Gastroesophageal sphincter (tissue), 4 donors: Measurements from ENCODE around the gene DEDD. TPM values are rescaled to one million over a fixed set of nuclear protein-coding genes. Genes with fewer than 3 reads are reported as not detected.

Experiments
- ATAC-seq: fragments of 150-250 bp; one replicate; pipeline ENCODE4 v1.9.1; 2016; ENCODE audit warnings: mild to moderate bottlenecking, moderate library complexity
- H3K27ac ChIP-seq, 4 donors: fragments of 200-600 bp; sonication (generic) in 3 of 4; 1 replicate in 3 of 4; 2 replicates in 1 of 4; pipeline ENCODE4 v1.5.1; 2016 to 2019
- H3K27me3 ChIP-seq: fragments of 200-600 bp; sonication (generic); one replicate; pipeline ENCODE4 v1.5.1; 2019
- H3K36me3 ChIP-seq, 2 donors: fragments of 200-600 bp; sonication (generic); one replicate each; pipeline ENCODE4 v1.5.1; 2019; ENCODE audit warnings: control low read depth in 1 of 2
- H3K4me1 ChIP-seq, 3 donors: fragments of 200-600 bp; sonication (generic); 1 replicate in 2 of 3; 2 replicates in 1 of 3; pipeline ENCODE4 v1.5.1; 2016 to 2019; ENCODE audit warnings: control low read depth in 2 of 3
- H3K4me3 ChIP-seq, 2 donors: fragments of 200-600 bp; sonication (generic); one replicate each; pipeline ENCODE4 v1.5.1; 2019; ENCODE audit warnings: mild to moderate bottlenecking in 1 of 2, moderate library complexity in 1 of 2
- H3K9me3 ChIP-seq, 3 donors: fragments of 200-600 bp; sonication (generic); one replicate each; pipeline ENCODE4 v1.5.1; 2017 to 2019; ENCODE audit warnings: control low read depth in 2 of 3
- CTCF ChIP-seq, 4 experiments: fragments of 200-600 bp in 2 of 4; fragments of 450-650 bp in 2 of 4; sonication (generic) in 1 of 4; IDR thresholded peaks; one replicate each; pipeline ENCODE4 v1.5.1; 2017 to 2019; ENCODE audit warnings: antibody characterized with exemption in 4 of 4, mild to moderate bottlenecking in 2 of 4, moderate library complexity in 2 of 4
- EP300 ChIP-seq: sonication (generic); formaldehyde crosslinking; IDR thresholded peaks from one replicate; pipeline ENCODE4 v1.6.1; 2017; ENCODE audit warnings: antibody characterized with exemption, mild to moderate bottlenecking
- POLR2A ChIP-seq, 2 donors: fragments of 450-650 bp; IDR thresholded peaks; one replicate each; pipeline ENCODE4 v1.6.1; 2017; ENCODE audit warnings: antibody characterized with exemption in 2 of 2, mild to moderate bottlenecking in 2 of 2, moderate library complexity in 1 of 2
- POLR2AphosphoS5 ChIP-seq: sonication (generic); formaldehyde crosslinking; IDR thresholded peaks from one replicate; pipeline ENCODE4 v1.6.1; 2017; ENCODE audit warnings: antibody characterized with exemption
- WGBS, 2 donors: methylation state at CpG; one replicate each; pipeline ENCODE4 v1.1.5; 2018; ENCODE audit warnings: low coverage in 1 of 2; 5-methylcytosine and 5-hydroxymethylcytosine counted together
- total RNA-seq, 4 donors: library from RNA; depleted of rRNA; stranded (reverse); fragments of >200 nt; gene quantifications; one replicate each; pipeline ENCODE4 v1.1.0, GENCODE V29; 2016

The DEDD gene
- total RNA-seq, 4 donors from 2014 or later, result 34.2 to 54.4 (median 41.7) TPM

GRCh38 chr1:161082483-161082882 is 50.0 kb downstream of the DEDD start:
- Histone ChIP-seq H3K4me3 (no peak overlapping the region), H3K9me3 (no peaks in the 10 kb centered on the region), H3K27ac (peak overlapping the region in 1 of 4 donors; percentile 51), H3K27me3 (peaks cover 21% of the 10 kb centered on the region), H3K36me3 (no peaks in the 10 kb centered on the region), H3K4me1 (no peaks in the 10 kb centered on the region)
- ATAC-seq, result no peak
- 67 to 90% methylated on average over 1 to 2 of the region's 2 CpGs for WGBS, 2 donors
- TF ChIP-seq POLR2AphosphoS5 (no peak), EP300 (no peak), POLR2A (IDR thresholded peaks at IDR 0.05) (no peak), CTCF (IDR thresholded peaks at IDR 0.05) (no peak)

- no peaks in the 10 kb centered on the region for H3K36me3 ChIP-seq
- ATAC-seq, result no peak
- TF ChIP-seq POLR2A (IDR thresholded peaks at IDR 0.05) (no peak), POLR2AphosphoS5 (no peak), EP300 (no peak), CTCF (IDR thresholded peaks at IDR 0.05) (no peak)
- whole genome bisulfite sequencing, 2 donors, result 67 to 75% methylated on average over 3 to 5 of the region's 5 CpGs
- H3K4me1 ChIP-seq, result no peaks in the 10 kb centered on the region
- no peak overlapping the region for H3K4me3 ChIP-seq
- H3K9me3 ChIP-seq, result no peaks in the 10 kb centered on the region
- H3K27ac ChIP-seq, result no peak overlapping the region
- peaks cover 21% of the 10 kb centered on the region for H3K27me3 ChIP-seq
These were observed 50.9 kb downstream of the DEDD start for GRCh38 chr1:161081519-161081918.

- Histone ChIP-seq H3K36me3 (no peaks in the 10 kb centered on the region), H3K9me3 (no peaks in the 10 kb centered on the region), H3K4me3 (no peak overlapping the region), H3K27me3 (peaks cover 21% of the 10 kb centered on the region), H3K4me1 (no peaks in the 10 kb centered on the region), H3K27ac (no peak overlapping the region)
- WGBS, 2 donors, result 76% methylated on average over 4 to 5 of the region's 5 CpGs
- ATAC-seq, result no peak
- TF ChIP-seq POLR2AphosphoS5 (no peak), POLR2A (IDR thresholded peaks at IDR 0.05) (no peak), CTCF (IDR thresholded peaks at IDR 0.05) (no peak), EP300 (no peak)
These were observed 51.7 kb downstream of the DEDD start for GRCh38 chr1:161080441-161081405.

- ATAC-seq, result no peak
- H3K9me3 ChIP-seq, result no peaks in the 10 kb centered on the region
- 60 to 86% methylated on average over 1 to 3 of the region's 41 CpGs for WGBS, 2 donors
- peaks cover 21% of the 10 kb centered on the region for H3K27me3 ChIP-seq
- H3K27ac ChIP-seq, result no peak overlapping the region
- no peak for TF ChIP-seq POLR2A (IDR thresholded peaks at IDR 0.05)
- no peak for TF ChIP-seq POLR2AphosphoS5
- TF ChIP-seq EP300, result no peak
- no peak for TF ChIP-seq CTCF (IDR thresholded peaks at IDR 0.05)
- no peak overlapping the region for H3K4me3 ChIP-seq
- no peaks in the 10 kb centered on the region for H3K4me1 ChIP-seq
- H3K36me3 ChIP-seq, result no peaks in the 10 kb centered on the region
These were observed 52.9 kb downstream of the DEDD start for GRCh38 chr1:161079436-161080110.
